Omental fat pad (tissue), 4 donors: ENCODE results near the gene CDC7. TPM values are rescaled to one million over a fixed set of nuclear protein-coding genes. Genes with fewer than 3 reads are reported as not detected.

Experiments used
- ATAC-seq: fragments of 150-250 bp; one replicate; pipeline ENCODE4 v1.9.1; 2016; ENCODE audit warnings: mild to moderate bottlenecking, moderate library complexity; ENCODE audit not compliant: low FRiP score
- DNase-seq: peaks from one replicate; pipeline ENCODE4 v3.0.0-alpha.2; 2019; ENCODE audit warnings: low spot score
- CTCF ChIP-seq, 3 donors: fragments of 450-650 bp; IDR thresholded peaks; one replicate each; pipeline ENCODE4 v1.5.1; 2016 to 2017; ENCODE audit warnings: antibody characterized with exemption in 3 of 3, mild to moderate bottlenecking in 3 of 3, moderate library complexity in 2 of 3
- total RNA-seq, 4 donors: library from RNA; depleted of rRNA; stranded (reverse); fragments of >200 nt; gene quantifications; one replicate each; pipeline ENCODE4 v1.1.0, GENCODE V29; 2016

The CDC7 gene
- total RNA-seq, 4 donors from 2014 or later = 1.4 to 4.1 (median 2.4) TPM

DNA sequence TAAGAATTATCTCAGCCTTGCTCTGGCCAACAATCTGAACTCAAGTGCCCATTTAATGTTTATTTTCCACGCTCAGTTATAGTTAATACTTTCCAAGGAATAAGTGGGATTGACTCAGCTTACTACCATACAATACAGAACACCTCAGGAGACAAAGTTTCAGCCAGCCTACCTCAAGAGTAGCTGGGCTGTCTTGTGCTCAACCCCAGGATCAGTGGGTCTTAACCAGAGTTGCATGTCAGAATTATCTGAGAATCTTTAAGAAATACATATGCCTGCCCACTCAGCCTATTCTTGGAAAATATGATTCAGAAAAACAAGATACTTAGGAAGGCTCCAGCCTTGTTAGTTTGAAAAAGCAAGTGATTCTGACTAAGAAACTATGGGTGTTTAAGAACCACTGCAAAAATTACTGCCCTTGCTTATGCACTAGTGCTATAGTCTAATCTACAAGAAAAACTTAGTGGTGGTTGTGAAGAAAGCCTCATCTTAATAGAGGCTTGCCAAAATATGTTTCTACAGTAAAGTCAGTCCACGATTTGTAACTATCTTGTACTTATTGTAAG, 20.4 kb downstream of the CDC7 start:
- TF ChIP-seq CTCF (IDR thresholded peaks at IDR 0.05) = no peak
- ATAC-seq (no peak), DNase-seq (no peak)

DNA sequence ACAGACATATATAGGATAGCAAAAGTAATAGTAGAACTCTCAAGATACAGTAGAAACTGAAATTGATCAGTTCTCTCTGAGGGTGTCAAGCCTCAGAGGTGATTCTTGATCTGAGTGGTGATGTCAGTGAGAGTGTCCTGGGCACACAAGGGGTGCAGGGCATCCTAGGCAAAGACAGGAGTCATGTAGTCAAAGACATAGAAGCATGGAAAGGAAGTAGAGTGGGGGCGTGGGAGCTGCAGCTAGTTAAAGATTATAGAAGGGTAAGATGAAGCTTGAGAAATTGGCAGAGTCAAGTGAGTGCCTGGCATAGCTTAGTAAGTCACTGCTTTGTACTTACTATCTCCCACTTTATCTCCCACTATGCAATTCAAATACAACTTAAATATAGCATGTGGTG, 22.8 kb downstream of the CDC7 start:
- TF ChIP-seq CTCF (IDR thresholded peaks at IDR 0.05) = no peak
- no peak for DNase-seq
- ATAC-seq = no peak

DNA sequence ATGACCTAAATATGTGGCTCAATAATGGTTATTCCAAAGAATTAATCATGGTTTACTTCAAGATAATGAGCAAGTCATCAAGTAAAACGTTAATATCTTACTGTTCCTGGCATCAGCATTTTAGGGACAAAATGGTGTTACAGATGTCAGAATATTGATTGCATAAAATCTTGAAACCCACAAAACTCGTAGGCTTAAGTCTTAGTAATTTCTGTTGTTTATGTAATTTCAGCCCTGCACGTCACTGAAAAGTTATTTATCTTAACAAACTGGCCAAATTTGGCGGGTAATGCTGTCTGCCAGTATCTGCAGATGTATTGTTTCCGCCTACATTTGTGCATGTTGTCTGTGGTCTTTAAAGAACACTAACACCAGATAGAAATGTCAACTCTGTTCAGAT, 25.8 kb downstream of the CDC7 start:
- peak; percentile 28 for ATAC-seq
- no peak for DNase-seq
- no peak for TF ChIP-seq CTCF (IDR thresholded peaks at IDR 0.05)

GRCh38 chr1:91527266-91527765, 26.7 kb downstream of the CDC7 start:
- DNase-seq = no peak
- no peak for ATAC-seq
- TF ChIP-seq CTCF (IDR thresholded peaks at IDR 0.05) = no peak

GRCh38 chr1:91527781-91528180, 27.1 kb downstream of the CDC7 start:
- ATAC-seq (no peak), DNase-seq (no peak)
- TF ChIP-seq CTCF (IDR thresholded peaks at IDR 0.05) = no peak

- DNase-seq (no peak), ATAC-seq (no peak)
- TF ChIP-seq CTCF (IDR thresholded peaks at IDR 0.05) = no peak
Observed at GRCh38 chr1:91529856-91530255, 29.2 kb downstream of the CDC7 start.

DNA sequence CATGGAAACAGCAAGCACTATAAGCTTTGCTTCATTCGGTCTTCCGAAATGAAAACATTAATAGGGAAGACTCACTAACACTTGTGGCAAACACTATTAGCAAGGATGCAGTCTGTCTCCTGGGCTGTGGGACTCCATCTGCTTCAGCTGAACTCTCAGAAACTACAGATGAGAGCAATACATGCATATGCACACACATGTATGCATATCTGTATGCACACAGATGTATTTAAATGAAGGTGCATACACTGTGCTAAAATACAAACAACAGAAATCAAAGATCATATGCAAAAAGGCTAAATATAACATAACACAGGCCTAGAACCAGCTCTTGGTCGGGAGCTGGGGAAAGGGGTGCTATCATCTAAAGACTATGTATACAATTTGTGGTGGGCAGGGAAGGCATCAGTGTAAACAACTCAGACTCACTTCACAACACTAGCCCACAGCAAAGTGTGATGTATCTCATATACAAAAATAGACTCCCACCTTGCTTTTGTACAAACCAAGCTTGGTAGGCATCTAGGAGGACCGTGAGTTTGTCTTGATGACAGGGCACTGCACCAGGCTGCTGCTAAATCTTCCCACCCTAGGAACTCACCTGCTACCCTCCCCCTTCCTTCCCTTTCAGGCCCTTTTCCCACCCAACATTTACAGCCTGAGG, 32.8 kb downstream of the CDC7 start:
- ATAC-seq = no peak
- TF ChIP-seq CTCF (IDR thresholded peaks at IDR 0.05) = no peak
- no peak for DNase-seq
